ENCODE results near the gene SH3RF1. TPM values are rescaled to one million over a fixed set of nuclear protein-coding genes. Genes with fewer than 3 reads are reported as not detected.

The SH3RF1 gene
- total RNA-seq, 1 experiment from 2014 or later, result 59.5 TPM

- intact Hi-C loops (cut with micrococcal nuclease), result no loop called here
- Histone ChIP-seq H3K4me3 (replicated peaks in 1 of 2; ENCODE audit: low read depth in 1 of 2, low read length in 2 of 2) (no peak overlapping the region), H3K27ac (ENCODE audit: low read depth, low read length) (no peak overlapping the region), H3K4me1 (ENCODE audit: control insufficient read depth in 1 of 2, insufficient read depth in 2 of 2, low read length in 2 of 2) (peaks cover 35 to 62% of the 10 kb centered on the region in 2 experiments), H3K79me2 (ENCODE audit: insufficient read depth, low read length) (peaks cover 97% of the 10 kb centered on the region), H4K20me1 (ENCODE audit: insufficient read depth) (no peaks in the 10 kb centered on the region), H3K4me2 (ENCODE audit: low read length) (peak overlapping the region; percentile 3; the same call in 1 of the 2 replicates), H3K27me3 (ENCODE audit: insufficient read depth, low read length) (no peaks in the 10 kb centered on the region), H3K9me2 (ENCODE audit: insufficient read depth) (no peaks in the 10 kb centered on the region), H3K9me3 (ENCODE audit: control insufficient read depth in 1 of 2, insufficient read depth in 1 of 2, low read depth in 1 of 2, low read length in 2 of 2) (no peaks in the 10 kb centered on the region), H2AFZ (ENCODE audit: low read depth, low read length, poor library complexity, severe bottlenecking) (no peak overlapping the region), H3K9ac (ENCODE audit: low read length) (no peak overlapping the region), H3K36me3 (ENCODE audit: control insufficient read depth in 1 of 2, insufficient read depth in 2 of 2, low read length in 2 of 2) (no peaks in the 10 kb centered on the region)
- no peak for TF ChIP-seq POLR2A (IDR thresholded peaks at IDR 0.05; ENCODE audit: borderline replicate concordance, extremely low read depth, insufficient read depth, insufficient read length)
- TF ChIP-seq SP1 (IDR thresholded peaks at IDR 0.05; ENCODE audit: low read depth), result no peak
- no TSS peak for BruUV-seq (replicated peaks)
- ATAC-seq (no peak), DNase-seq (ENCODE audit: low read depth, low spot score) (no peak)
- CTCF ChIA-PET, result no interaction called here
- RAD21 ChIA-PET (ENCODE audit: low non-redundant PET in 1 of 2, low total read pairs in 2 of 2, uncharacterized antibody in 2 of 2, unreplicated experiment in 2 of 2), result no interaction called here
- POLR2A ChIA-PET, result no interaction called here
Measured at GRCh38 chr4:169246957-169247396, 23.8 kb downstream of the SH3RF1 start.

- no TSS peak for BruUV-seq (replicated peaks)
- peaks cover 5% of the 10 kb centered on the region; the same call in 1 of the 2 replicates for H4K20me1 ChIP-seq (ENCODE audit: insufficient read depth)
- no peaks in the 10 kb centered on the region for H3K9me3 ChIP-seq (ENCODE audit: control insufficient read depth in 1 of 2, insufficient read depth in 1 of 2, low read depth in 1 of 2, low read length in 2 of 2)
- no peak for ATAC-seq
- H3K4me3 ChIP-seq (replicated peaks in 1 of 2; ENCODE audit: low read depth in 1 of 2, low read length in 2 of 2), result no peak overlapping the region
- H2AFZ ChIP-seq (ENCODE audit: low read depth, low read length, poor library complexity, severe bottlenecking), result no peak overlapping the region
- H3K36me3 ChIP-seq (ENCODE audit: control insufficient read depth in 1 of 2, insufficient read depth in 2 of 2, low read length in 2 of 2), result no peaks in the 10 kb centered on the region
- TF ChIP-seq POLR2A (IDR thresholded peaks at IDR 0.05; ENCODE audit: borderline replicate concordance, extremely low read depth, insufficient read depth, insufficient read length) (no peak), CBX3 (IDR thresholded peaks at IDR 0.05; ENCODE audit: low read depth) (no peak), CEBPB (IDR thresholded peaks at IDR 0.05; ENCODE audit: low read depth) (no peak), YY1 (IDR thresholded peaks at IDR 0.05; ENCODE audit: extremely low read depth, insufficient replicate concordance, low read depth, low read length) (no peak), TCF7L2 (IDR thresholded peaks at IDR 0.05; ENCODE audit: borderline replicate concordance, extremely low read depth, insufficient read depth, insufficient read length) (no peak), SIN3A (IDR thresholded peaks at IDR 0.05; ENCODE audit: low read depth) (no peak), EZH2 (IDR thresholded peaks at IDR 0.05) (no peak), MAX (IDR thresholded peaks at IDR 0.05) (no peak), FOSL1 (IDR thresholded peaks at IDR 0.05; ENCODE audit: low read depth) (no peak), REST (IDR thresholded peaks at IDR 0.05; ENCODE audit: low read depth) (no peak), EGR1 (IDR thresholded peaks at IDR 0.05; ENCODE audit: low read depth) (no peak)
- CTCF ChIA-PET, result no interaction called here
- no peaks in the 10 kb centered on the region for H3K27me3 ChIP-seq (ENCODE audit: insufficient read depth, low read length)
- peaks cover 37 to 60% of the 10 kb centered on the region in 2 experiments for H3K4me1 ChIP-seq (ENCODE audit: control insufficient read depth in 1 of 2, insufficient read depth in 2 of 2, low read length in 2 of 2)
- RAD21 ChIA-PET (ENCODE audit: low non-redundant PET in 1 of 2, low total read pairs in 2 of 2, uncharacterized antibody in 2 of 2, unreplicated experiment in 2 of 2), result no interaction called here
- DNase-seq (ENCODE audit: low read depth, low spot score), result no peak
- peaks cover 99% of the 10 kb centered on the region for H3K79me2 ChIP-seq (ENCODE audit: insufficient read depth, low read length)
- no peak overlapping the region for H3K27ac ChIP-seq (ENCODE audit: low read depth, low read length)
- intact Hi-C loops (cut with micrococcal nuclease), result no loop called here
- H3K9ac ChIP-seq (ENCODE audit: low read length), result no peak overlapping the region
- H3K9me2 ChIP-seq (ENCODE audit: insufficient read depth), result no peaks in the 10 kb centered on the region
- POLR2A ChIA-PET, result no interaction called here
- H3K4me2 ChIP-seq (ENCODE audit: low read length), result no peak overlapping the region
Measured at GRCh38 chr4:169246279-169246678, 24.5 kb downstream of the SH3RF1 start.
